Measurements from ENCODE around the gene PDIA5. TPM values are rescaled to one million over a fixed set of nuclear protein-coding genes. Genes with fewer than 3 reads are reported as not detected.

The PDIA5 gene
- total and polyA plus RNA-seq, 4 donors = 36.8 to 94.6 (median 63.3) TPM

DNA sequence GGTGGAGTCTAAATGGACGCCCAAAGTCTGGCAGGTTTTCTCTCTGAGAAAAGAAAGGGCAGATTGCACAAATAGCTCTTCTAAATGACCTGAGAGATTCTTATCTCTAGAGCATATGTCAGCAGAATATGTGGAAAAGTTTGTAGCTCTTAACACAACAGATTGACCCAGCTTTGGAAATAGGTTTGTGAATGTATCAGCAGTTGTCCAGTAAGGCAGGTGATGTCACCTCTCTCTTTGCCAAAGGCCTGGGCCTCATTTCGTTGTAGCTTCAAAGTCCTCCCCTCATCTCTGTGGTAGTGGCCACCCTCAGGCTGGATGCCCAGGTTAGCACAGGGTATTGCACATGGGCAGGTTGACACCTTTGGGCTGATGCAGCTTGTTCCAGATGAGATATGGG is 36.0 kb downstream of the PDIA5 start:
- Histone ChIP-seq H3K27me3 (ENCODE audit: control insufficient read depth in 4 of 4, insufficient read depth in 4 of 4, low read length in 3 of 4) (no peaks in the 10 kb centered on the region), H3K27ac (ENCODE audit: low read depth in 1 of 2, low read length in 2 of 2) (peak overlapping the region; percentile 82 to 86), H3K4me3 (ENCODE audit: low read depth in 1 of 3, low read length in 3 of 3) (no peak overlapping the region), H3K9me3 (ENCODE audit: control insufficient read depth in 4 of 4, low read length in 3 of 4) (no peaks in the 10 kb centered on the region), H3K9ac (ENCODE audit: low read depth in 1 of 2, low read length in 2 of 2) (peak overlapping the region in 1 of 2 donors; percentile 16), H3K36me3 (ENCODE audit: control insufficient read depth in 4 of 4, insufficient read depth in 3 of 4, low read depth in 1 of 4, low read length in 3 of 4) (peaks cover 18 to 39% (median 36%) of the 10 kb centered on the region in 4 donors), H3K4me1 (ENCODE audit: control insufficient read depth in 4 of 4, insufficient read depth in 4 of 4, low read length in 3 of 4) (peaks cover 4 to 49% (median 28%) of the 10 kb centered on the region in 4 donors)
- TF ChIP-seq, protein P1, sequence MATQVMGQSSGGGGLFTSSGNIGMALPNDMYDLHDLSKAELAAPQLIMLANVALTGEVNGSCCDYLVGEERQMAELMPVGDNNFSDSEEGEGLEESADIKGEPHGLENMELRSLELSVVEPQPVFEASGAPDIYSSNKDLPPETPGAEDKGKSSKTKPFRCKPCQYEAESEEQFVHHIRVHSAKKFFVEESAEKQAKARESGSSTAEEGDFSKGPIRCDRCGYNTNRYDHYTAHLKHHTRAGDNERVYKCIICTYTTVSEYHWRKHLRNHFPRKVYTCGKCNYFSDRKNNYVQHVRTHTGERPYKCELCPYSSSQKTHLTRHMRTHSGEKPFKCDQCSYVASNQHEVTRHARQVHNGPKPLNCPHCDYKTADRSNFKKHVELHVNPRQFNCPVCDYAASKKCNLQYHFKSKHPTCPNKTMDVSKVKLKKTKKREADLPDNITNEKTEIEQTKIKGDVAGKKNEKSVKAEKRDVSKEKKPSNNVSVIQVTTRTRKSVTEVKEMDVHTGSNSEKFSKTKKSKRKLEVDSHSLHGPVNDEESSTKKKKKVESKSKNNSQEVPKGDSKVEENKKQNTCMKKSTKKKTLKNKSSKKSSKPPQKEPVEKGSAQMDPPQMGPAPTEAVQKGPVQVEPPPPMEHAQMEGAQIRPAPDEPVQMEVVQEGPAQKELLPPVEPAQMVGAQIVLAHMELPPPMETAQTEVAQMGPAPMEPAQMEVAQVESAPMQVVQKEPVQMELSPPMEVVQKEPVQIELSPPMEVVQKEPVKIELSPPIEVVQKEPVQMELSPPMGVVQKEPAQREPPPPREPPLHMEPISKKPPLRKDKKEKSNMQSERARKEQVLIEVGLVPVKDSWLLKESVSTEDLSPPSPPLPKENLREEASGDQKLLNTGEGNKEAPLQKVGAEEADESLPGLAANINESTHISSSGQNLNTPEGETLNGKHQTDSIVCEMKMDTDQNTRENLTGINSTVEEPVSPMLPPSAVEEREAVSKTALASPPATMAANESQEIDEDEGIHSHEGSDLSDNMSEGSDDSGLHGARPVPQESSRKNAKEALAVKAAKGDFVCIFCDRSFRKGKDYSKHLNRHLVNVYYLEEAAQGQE (IDR thresholded peaks at IDR 0.05) = peak; percentile 77
- TF ChIP-seq EGR1 (IDR thresholded peaks at IDR 0.05; ENCODE audit: low read depth in 2 of 2) (peak in 1 of 2 donors; percentile 84), RXRA (IDR thresholded peaks at IDR 0.05) (peak; percentile 78 to 96), JUND (IDR thresholded peaks at IDR 0.05) (peak; percentile 97), HNF4A (conservative IDR thresholded peaks at IDR 0.05) (peak; percentile 89 to 94), TAF1 (conservative IDR thresholded peaks at IDR 0.05) (no peak), GABPA (IDR thresholded peaks at IDR 0.05 in 1 of 2, conservative IDR thresholded peaks at IDR 0.05 in 1 of 2) (peak in 1 of 2 donors; percentile 36), SP1 (IDR thresholded peaks at IDR 0.05) (peak; percentile 91), YY1 (IDR thresholded peaks at IDR 0.05) (peak; percentile 85), FOXA2 (IDR thresholded peaks at IDR 0.05) (peak; percentile 75), RAD21 (IDR thresholded peaks at IDR 0.05) (peak; percentile 69 to 73), FOXA1 (IDR thresholded peaks at IDR 0.05) (peak; percentile 73), HNF4G (IDR thresholded peaks at IDR 0.05) (peak; percentile 80), NR2F2 (IDR thresholded peaks at IDR 0.05) (no peak)
- TF ChIP-seq, protein P2, sequence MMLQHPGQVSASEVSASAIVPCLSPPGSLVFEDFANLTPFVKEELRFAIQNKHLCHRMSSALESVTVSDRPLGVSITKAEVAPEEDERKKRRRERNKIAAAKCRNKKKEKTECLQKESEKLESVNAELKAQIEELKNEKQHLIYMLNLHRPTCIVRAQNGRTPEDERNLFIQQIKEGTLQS (IDR thresholded peaks at IDR 0.05) = peak; percentile 90
- TF ChIP-seq, protein P3, sequence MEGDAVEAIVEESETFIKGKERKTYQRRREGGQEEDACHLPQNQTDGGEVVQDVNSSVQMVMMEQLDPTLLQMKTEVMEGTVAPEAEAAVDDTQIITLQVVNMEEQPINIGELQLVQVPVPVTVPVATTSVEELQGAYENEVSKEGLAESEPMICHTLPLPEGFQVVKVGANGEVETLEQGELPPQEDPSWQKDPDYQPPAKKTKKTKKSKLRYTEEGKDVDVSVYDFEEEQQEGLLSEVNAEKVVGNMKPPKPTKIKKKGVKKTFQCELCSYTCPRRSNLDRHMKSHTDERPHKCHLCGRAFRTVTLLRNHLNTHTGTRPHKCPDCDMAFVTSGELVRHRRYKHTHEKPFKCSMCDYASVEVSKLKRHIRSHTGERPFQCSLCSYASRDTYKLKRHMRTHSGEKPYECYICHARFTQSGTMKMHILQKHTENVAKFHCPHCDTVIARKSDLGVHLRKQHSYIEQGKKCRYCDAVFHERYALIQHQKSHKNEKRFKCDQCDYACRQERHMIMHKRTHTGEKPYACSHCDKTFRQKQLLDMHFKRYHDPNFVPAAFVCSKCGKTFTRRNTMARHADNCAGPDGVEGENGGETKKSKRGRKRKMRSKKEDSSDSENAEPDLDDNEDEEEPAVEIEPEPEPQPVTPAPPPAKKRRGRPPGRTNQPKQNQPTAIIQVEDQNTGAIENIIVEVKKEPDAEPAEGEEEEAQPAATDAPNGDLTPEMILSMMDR (IDR thresholded peaks at IDR 0.05; ENCODE audit: low read depth, low read length, missing input control) = no peak
- TF ChIP-seq, protein P4, sequence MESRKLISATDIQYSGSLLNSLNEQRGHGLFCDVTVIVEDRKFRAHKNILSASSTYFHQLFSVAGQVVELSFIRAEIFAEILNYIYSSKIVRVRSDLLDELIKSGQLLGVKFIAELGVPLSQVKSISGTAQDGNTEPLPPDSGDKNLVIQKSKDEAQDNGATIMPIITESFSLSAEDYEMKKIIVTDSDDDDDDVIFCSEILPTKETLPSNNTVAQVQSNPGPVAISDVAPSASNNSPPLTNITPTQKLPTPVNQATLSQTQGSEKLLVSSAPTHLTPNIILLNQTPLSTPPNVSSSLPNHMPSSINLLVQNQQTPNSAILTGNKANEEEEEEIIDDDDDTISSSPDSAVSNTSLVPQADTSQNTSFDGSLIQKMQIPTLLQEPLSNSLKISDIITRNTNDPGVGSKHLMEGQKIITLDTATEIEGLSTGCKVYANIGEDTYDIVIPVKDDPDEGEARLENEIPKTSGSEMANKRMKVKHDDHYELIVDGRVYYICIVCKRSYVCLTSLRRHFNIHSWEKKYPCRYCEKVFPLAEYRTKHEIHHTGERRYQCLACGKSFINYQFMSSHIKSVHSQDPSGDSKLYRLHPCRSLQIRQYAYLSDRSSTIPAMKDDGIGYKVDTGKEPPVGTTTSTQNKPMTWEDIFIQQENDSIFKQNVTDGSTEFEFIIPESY (IDR thresholded peaks at IDR 0.05) = peak; percentile 93
- TF ChIP-seq, protein P5, sequence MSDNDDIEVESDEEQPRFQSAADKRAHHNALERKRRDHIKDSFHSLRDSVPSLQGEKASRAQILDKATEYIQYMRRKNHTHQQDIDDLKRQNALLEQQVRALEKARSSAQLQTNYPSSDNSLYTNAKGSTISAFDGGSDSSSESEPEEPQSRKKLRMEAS (IDR thresholded peaks at IDR 0.05) = peak; percentile 94
- 30% methylated on average over 2 of the region's 2 CpGs for WGBS
- DNase-seq (ENCODE audit: low spot score) = no peak
